Right lobe of liver (tissue), 6 donors: Measurements from ENCODE around the gene KIF6. TPM values are rescaled to one million over a fixed set of nuclear protein-coding genes. Genes with fewer than 3 reads are reported as not detected.

Source experiments
- ATAC-seq, 4 donors: fragments of 200-7000 bp; cut with Tn5 transposase; one replicate each; pipeline ENCODE4 v1.9.1; 2020; ENCODE audit warnings: mild to moderate bottlenecking in 4 of 4, moderate library complexity in 4 of 4
- DNase-seq, 3 donors: peaks; one replicate each; pipeline ENCODE4 v3.0.0-alpha.2; 2020
- H3K27ac ChIP-seq, 3 donors: fragments of 200-600 bp; one replicate each; pipeline ENCODE4 v1.8.0; 2022
- H3K27me3 ChIP-seq, 2 donors: fragments of 200-600 bp; one replicate each; pipeline ENCODE4 v1.8.0; 2022
- H3K36me3 ChIP-seq, 4 donors: fragments of 200-600 bp; sonication (generic) in 1 of 4; one replicate each; pipeline versions ENCODE4 v1.5.1 to v1.8.0; 2017 to 2022; ENCODE audit warnings: control low read depth in 1 of 4
- H3K4me1 ChIP-seq, 4 donors: fragments of 200-600 bp; sonication (generic) in 1 of 4; one replicate each; pipeline versions ENCODE4 v1.5.1 to v1.8.0; 2017 to 2022; ENCODE audit warnings: control low read depth in 1 of 4
- H3K4me3 ChIP-seq, 3 donors: fragments of 200-600 bp; one replicate each; pipeline ENCODE4 v1.8.0; 2022
- H3K9me3 ChIP-seq, 4 donors: fragments of 200-600 bp; sonication (generic) in 1 of 4; one replicate each; pipeline versions ENCODE4 v1.5.1 to v1.8.0; 2017 to 2022; ENCODE audit warnings: control low read depth in 1 of 4
- POLR2A ChIP-seq: fragments of 450-650 bp; IDR thresholded peaks from one replicate; pipeline ENCODE4 v1.6.1; 2017; ENCODE audit warnings: antibody characterized with exemption, mild to moderate bottlenecking
- WGBS: methylation state at CpG from one replicate; pipeline ENCODE4 v1.1.6; 2018; ENCODE audit warnings: low coverage, low lambda C conversion rate; ENCODE audit not compliant: insufficient coverage; ENCODE audit errors: missing lambda C conversion rate; 5-methylcytosine and 5-hydroxymethylcytosine counted together
- intact Hi-C, 2 donors: fragments of 100-400 bp; cut with DNase I; formaldehyde crosslinking; loops; one replicate each; pipeline versions ENCODE4 v1.11.2 to v1.14.1; 2022
- total RNA-seq, 6 experiments: library from RNA; depleted of rRNA in 2 of 6; stranded (reverse); fragments of >200 nt in 2 of 6; fragmentation: NEBNext Ultra II Directional in 3 of 6; extraction: Animal tissue kit (Norgen Biotek cat#: 25700) in 3 of 6; gene quantifications; one replicate each; pipeline versions ENCODE4 v1.1.0 to v1.2.4, GENCODE V29; 2016 to 2023
- TF ChIP-seq, protein P1 (sequence below), 4 donors: fragments of 200-600 bp in 3 of 4; fragments of 450-650 bp in 1 of 4; IDR thresholded peaks; one replicate each; pipeline versions ENCODE4 v1.5.1 to v1.8.0; 2016 to 2022; ENCODE audit warnings: antibody characterized with exemption in 4 of 4, mild to moderate bottlenecking in 2 of 4
- donor health status: DM: no; HTN: yes; CAD: no.
- donor health status: DM: no; HTN: no; CAD: no.
- donor health status: DM: no; HTN: no; CAD: no.
- donor health status: DM: no; HTN: yes; CAD: no.
- donor health status: DM: no; HTN: yes; CAD: no.

KIF6 gene
- total RNA-seq, 6 experiments from 2014 or later = 0.18 to 0.83 (median 0.37) TPM; not detected in 2

DNA sequence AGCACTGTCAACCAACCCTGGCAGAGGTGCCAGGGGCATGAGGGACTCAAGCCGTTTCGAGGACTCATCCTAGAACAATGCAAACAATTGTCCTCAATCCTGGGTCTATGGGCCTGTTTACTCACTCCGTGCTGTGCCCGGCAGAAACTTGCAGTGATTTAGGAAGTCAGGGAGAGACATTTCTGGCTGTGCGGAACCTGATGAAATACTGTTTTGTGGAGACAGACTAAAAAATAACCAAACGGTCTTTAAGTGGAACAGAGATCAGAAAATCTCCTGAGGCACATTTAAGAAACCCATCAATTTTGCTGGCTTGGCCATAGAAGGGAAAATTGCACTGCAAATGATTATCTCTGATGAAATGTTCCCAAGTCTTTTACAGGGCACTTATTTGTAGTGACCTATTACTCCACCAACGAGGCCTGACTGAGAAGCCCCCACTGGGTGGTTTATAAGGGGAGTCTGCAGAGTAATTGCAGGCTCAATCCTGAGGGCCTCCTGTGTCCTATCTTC lies 322.9 kb downstream of the KIF6 start:
- DNase-seq (no peak), ATAC-seq (no peak)
- intact Hi-C loops = no loop called here
- Histone ChIP-seq H3K9me3 (no peaks in the 10 kb centered on the region), H3K4me3 (no peak overlapping the region), H3K36me3 (no peaks in the 10 kb centered on the region), H3K27me3 (no peaks in the 10 kb centered on the region), H3K27ac (no peak overlapping the region), H3K4me1 (peaks cover 0 to 16% (median 6%) of the 10 kb centered on the region in 4 donors)
- 73% methylated on average over 6 of the region's 7 CpGs for WGBS
- TF ChIP-seq POLR2A = no peak
- TF ChIP-seq, protein P1, sequence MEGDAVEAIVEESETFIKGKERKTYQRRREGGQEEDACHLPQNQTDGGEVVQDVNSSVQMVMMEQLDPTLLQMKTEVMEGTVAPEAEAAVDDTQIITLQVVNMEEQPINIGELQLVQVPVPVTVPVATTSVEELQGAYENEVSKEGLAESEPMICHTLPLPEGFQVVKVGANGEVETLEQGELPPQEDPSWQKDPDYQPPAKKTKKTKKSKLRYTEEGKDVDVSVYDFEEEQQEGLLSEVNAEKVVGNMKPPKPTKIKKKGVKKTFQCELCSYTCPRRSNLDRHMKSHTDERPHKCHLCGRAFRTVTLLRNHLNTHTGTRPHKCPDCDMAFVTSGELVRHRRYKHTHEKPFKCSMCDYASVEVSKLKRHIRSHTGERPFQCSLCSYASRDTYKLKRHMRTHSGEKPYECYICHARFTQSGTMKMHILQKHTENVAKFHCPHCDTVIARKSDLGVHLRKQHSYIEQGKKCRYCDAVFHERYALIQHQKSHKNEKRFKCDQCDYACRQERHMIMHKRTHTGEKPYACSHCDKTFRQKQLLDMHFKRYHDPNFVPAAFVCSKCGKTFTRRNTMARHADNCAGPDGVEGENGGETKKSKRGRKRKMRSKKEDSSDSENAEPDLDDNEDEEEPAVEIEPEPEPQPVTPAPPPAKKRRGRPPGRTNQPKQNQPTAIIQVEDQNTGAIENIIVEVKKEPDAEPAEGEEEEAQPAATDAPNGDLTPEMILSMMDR (IDR thresholded peaks at IDR 0.05) = no peak

DNA sequence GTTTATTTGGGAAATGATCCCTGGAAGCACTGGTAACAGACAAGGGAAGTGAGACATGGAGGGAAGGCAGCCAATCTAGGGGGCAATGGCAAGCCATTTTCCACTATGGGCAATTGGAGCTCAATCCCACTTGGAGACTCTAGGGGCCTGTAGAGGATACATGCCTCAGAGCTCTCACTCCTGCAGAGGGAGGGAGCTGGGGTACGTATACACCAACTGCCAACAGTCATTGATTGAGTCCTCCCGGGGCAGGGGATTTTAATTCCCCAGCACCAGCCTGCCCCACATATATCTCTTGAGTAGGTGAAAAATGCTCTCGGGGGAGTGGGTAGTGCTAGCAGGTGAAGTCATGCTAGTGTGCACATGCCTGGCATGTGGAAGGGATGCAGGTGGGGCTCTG lies 323.8 kb downstream of the KIF6 start:
- no peaks in the 10 kb centered on the region for H3K27me3 ChIP-seq
- no peak overlapping the region for H3K27ac ChIP-seq
- DNase-seq = no peak
- WGBS = 80% methylated on average over 1 of the region's 3 CpGs
- H3K4me1 ChIP-seq = peaks cover 0 to 16% (median 6%) of the 10 kb centered on the region in 4 donors
- ATAC-seq = no peak
- no peak overlapping the region for H3K4me3 ChIP-seq
- H3K9me3 ChIP-seq = no peaks in the 10 kb centered on the region
- TF ChIP-seq, protein P1 (IDR thresholded peaks at IDR 0.05) = no peak
- TF ChIP-seq POLR2A = no peak
- intact Hi-C loops = no loop called here
- H3K36me3 ChIP-seq = no peaks in the 10 kb centered on the region

DNA sequence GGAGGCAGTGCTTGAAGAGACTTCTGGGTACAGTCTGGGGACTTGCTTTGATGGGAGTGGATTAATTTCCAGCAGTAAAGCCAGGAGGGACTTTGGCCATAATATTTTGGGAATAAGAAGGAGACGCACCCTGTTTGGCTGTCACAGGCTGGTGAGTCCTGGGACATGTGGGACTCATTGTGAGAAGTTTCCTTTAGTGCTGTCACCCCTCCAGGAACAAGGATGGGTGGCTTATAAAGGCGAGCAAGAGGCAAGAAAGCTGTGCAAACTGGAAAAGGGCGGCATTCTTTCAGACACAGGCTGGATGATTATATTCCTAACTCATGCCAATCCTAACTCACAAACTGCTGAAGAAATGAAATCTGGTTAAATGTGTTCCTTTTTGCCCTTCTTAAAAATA lies 325.2 kb downstream of the KIF6 start:
- no peaks in the 10 kb centered on the region for H3K36me3 ChIP-seq
- H3K9me3 ChIP-seq = no peaks in the 10 kb centered on the region
- H3K4me3 ChIP-seq = no peak overlapping the region
- H3K27ac ChIP-seq = no peak overlapping the region
- peaks cover 0 to 12% (median 4%) of the 10 kb centered on the region in 4 donors for H3K4me1 ChIP-seq
- 75% methylated on average over 2 of the region's 3 CpGs for WGBS
- no peak for TF ChIP-seq POLR2A
- TF ChIP-seq, protein P1 (IDR thresholded peaks at IDR 0.05) = no peak
- H3K27me3 ChIP-seq = no peaks in the 10 kb centered on the region
- DNase-seq = no peak
- intact Hi-C loops = no loop called here
- ATAC-seq = no peak

DNA sequence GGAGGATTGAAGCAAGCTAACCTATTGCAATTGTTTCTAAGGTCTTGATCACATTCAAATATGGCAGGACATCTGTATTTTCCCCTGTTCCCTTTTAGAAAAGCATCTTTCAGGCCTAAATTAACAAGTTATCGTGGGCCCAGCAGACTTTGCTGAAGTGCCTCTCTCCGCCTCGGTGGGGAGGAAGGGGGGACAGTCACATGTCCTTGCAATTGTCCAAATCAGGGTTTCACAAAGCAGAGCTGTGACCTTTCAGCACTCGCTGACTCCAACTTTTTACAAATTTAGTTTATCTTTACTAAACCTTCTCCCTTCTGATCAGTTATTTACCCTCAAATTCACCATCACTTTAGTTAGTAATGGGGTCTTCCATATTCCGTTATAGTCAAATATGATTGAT lies 328.4 kb downstream of the KIF6 start:
- H3K4me3 ChIP-seq = no peak overlapping the region
- 78% methylated on average over 5 of the region's 5 CpGs for WGBS
- intact Hi-C loops = no loop called here
- no peak overlapping the region for H3K27ac ChIP-seq
- H3K9me3 ChIP-seq = no peaks in the 10 kb centered on the region
- no peaks in the 10 kb centered on the region for H3K36me3 ChIP-seq
- no peaks in the 10 kb centered on the region for H3K4me1 ChIP-seq
- no peaks in the 10 kb centered on the region for H3K27me3 ChIP-seq
- DNase-seq (no peak), ATAC-seq (no peak)
- TF ChIP-seq, protein P1 (IDR thresholded peaks at IDR 0.05) = no peak
- TF ChIP-seq POLR2A = no peak

DNA sequence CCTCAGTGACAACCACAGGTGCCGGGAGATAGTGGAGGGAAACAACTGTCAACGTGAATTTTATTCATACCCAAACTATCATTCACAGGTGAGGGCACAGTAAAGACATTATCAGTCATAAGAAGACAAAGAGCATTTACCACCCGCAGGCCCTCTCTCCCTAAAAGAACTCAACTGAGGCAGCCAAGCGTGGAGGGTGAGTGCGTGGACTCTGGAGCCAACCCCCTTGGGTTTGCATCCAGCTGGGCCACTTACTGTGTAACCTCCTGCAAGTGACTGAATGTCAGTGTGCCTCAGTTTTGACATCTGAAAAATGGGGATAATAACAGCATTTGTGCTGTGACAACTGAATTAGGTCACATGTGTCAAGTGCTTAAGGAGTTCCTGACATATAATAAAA lies 332.1 kb downstream of the KIF6 start:
- Histone ChIP-seq H3K4me3 (no peak overlapping the region), H3K4me1 (no peaks in the 10 kb centered on the region), H3K9me3 (no peaks in the 10 kb centered on the region), H3K27me3 (no peaks in the 10 kb centered on the region), H3K27ac (no peak overlapping the region), H3K36me3 (no peaks in the 10 kb centered on the region)
- 83% methylated on average over 4 of the region's 5 CpGs for WGBS
- intact Hi-C loops = no loop called here
- no peak for DNase-seq
- no peak for ATAC-seq
- TF ChIP-seq POLR2A = no peak
- TF ChIP-seq, protein P1 (IDR thresholded peaks at IDR 0.05) = no peak
